ENCODE data around the gene PPP1R9A.

PPP1R9A gene

GRCh38 chr7:95238252-95238943, 331.0 kb downstream of the PPP1R9A start:
- no peaks in the 10 kb centered on the region for H3K9me3 ChIP-seq
- H3K4me1 ChIP-seq = no peaks in the 10 kb centered on the region
- no peaks in the 10 kb centered on the region for H4K20me1 ChIP-seq
- no peaks in the 10 kb centered on the region for H3K36me3 ChIP-seq
- no peaks in the 10 kb centered on the region for H3K27me3 ChIP-seq
- TF ChIP-seq Cebpa-rat (IDR thresholded peaks at IDR 0.05) = no peak
- no peak overlapping the region for H3K27ac ChIP-seq
- no peak overlapping the region for H3K9ac ChIP-seq
- H3K4me2 ChIP-seq = no peak overlapping the region
- H3K4me3 ChIP-seq = no peak overlapping the region

- Histone ChIP-seq H3K4me3 (no peak overlapping the region), H3K36me3 (no peaks in the 10 kb centered on the region), H3K27me3 (no peaks in the 10 kb centered on the region), H4K20me1 (no peaks in the 10 kb centered on the region), H3K4me2 (no peak overlapping the region), H3K9ac (no peak overlapping the region), H3K27ac (no peak overlapping the region), H3K4me1 (no peaks in the 10 kb centered on the region), H3K9me3 (no peaks in the 10 kb centered on the region)
- TF ChIP-seq Cebpa-rat (IDR thresholded peaks at IDR 0.05) = no peak
These were observed 333.5 kb downstream of the PPP1R9A start for GRCh38 chr7:95240921-95241320.

GRCh38 chr7:95242266-95242665, 334.9 kb downstream of the PPP1R9A start:
- no peak overlapping the region for H3K4me2 ChIP-seq
- H3K4me3 ChIP-seq = no peak overlapping the region
- no peak overlapping the region for H3K9ac ChIP-seq
- no peaks in the 10 kb centered on the region for H3K9me3 ChIP-seq
- H3K27me3 ChIP-seq = no peaks in the 10 kb centered on the region
- H3K36me3 ChIP-seq = no peaks in the 10 kb centered on the region
- no peaks in the 10 kb centered on the region for H4K20me1 ChIP-seq
- no peak overlapping the region for H3K27ac ChIP-seq
- no peaks in the 10 kb centered on the region for H3K4me1 ChIP-seq
- no peak for TF ChIP-seq Cebpa-rat (IDR thresholded peaks at IDR 0.05)

- Histone ChIP-seq H3K9me3 (no peaks in the 10 kb centered on the region), H4K20me1 (no peaks in the 10 kb centered on the region), H3K27me3 (no peaks in the 10 kb centered on the region), H3K36me3 (no peaks in the 10 kb centered on the region), H3K4me3 (no peak overlapping the region), H3K9ac (no peak overlapping the region), H3K4me1 (no peaks in the 10 kb centered on the region), H3K27ac (no peak overlapping the region), H3K4me2 (no peak overlapping the region)
- TF ChIP-seq Cebpa-rat (IDR thresholded peaks at IDR 0.05) = no peak
These were observed 337.2 kb downstream of the PPP1R9A start for GRCh38 chr7:95244616-95245015.

GRCh38 chr7:95245828-95246500, 338.6 kb downstream of the PPP1R9A start:
- no peak overlapping the region for H3K4me3 ChIP-seq
- no peak overlapping the region for H3K4me2 ChIP-seq
- no peaks in the 10 kb centered on the region for H3K36me3 ChIP-seq
- no peaks in the 10 kb centered on the region for H4K20me1 ChIP-seq
- no peaks in the 10 kb centered on the region for H3K9me3 ChIP-seq
- H3K9ac ChIP-seq = no peak overlapping the region
- no peaks in the 10 kb centered on the region for H3K4me1 ChIP-seq
- H3K27ac ChIP-seq = no peak overlapping the region
- H3K27me3 ChIP-seq = no peaks in the 10 kb centered on the region
- no peak for TF ChIP-seq Cebpa-rat (IDR thresholded peaks at IDR 0.05)

GRCh38 chr7:95246831-95247370, 339.5 kb downstream of the PPP1R9A start:
- no peaks in the 10 kb centered on the region for H3K27me3 ChIP-seq
- no peaks in the 10 kb centered on the region for H3K36me3 ChIP-seq
- no peaks in the 10 kb centered on the region for H3K9me3 ChIP-seq
- H4K20me1 ChIP-seq = no peaks in the 10 kb centered on the region
- H3K4me3 ChIP-seq = no peak overlapping the region
- no peak overlapping the region for H3K4me2 ChIP-seq
- no peak overlapping the region for H3K27ac ChIP-seq
- TF ChIP-seq Cebpa-rat (IDR thresholded peaks at IDR 0.05) = no peak
- H3K9ac ChIP-seq = no peak overlapping the region
- no peaks in the 10 kb centered on the region for H3K4me1 ChIP-seq

GRCh38 chr7:95250571-95250970, 343.2 kb downstream of the PPP1R9A start:
- Histone ChIP-seq H3K27ac (no peak overlapping the region), H3K4me3 (no peak overlapping the region), H3K9ac (no peak overlapping the region), H4K20me1 (no peaks in the 10 kb centered on the region), H3K9me3 (no peaks in the 10 kb centered on the region), H3K4me2 (no peak overlapping the region), H3K4me1 (no peaks in the 10 kb centered on the region), H3K36me3 (no peaks in the 10 kb centered on the region), H3K27me3 (no peaks in the 10 kb centered on the region)
- no peak for TF ChIP-seq Cebpa-rat (IDR thresholded peaks at IDR 0.05)

- H4K20me1 ChIP-seq = no peaks in the 10 kb centered on the region
- H3K27ac ChIP-seq = no peak overlapping the region
These were observed 344.6 kb downstream of the PPP1R9A start for GRCh38 chr7:95251966-95252365.

GRCh38 chr7:95253986-95254385, 346.6 kb downstream of the PPP1R9A start:
- Histone ChIP-seq H3K27ac (no peak overlapping the region), H3K4me3 (no peak overlapping the region), H3K9ac (no peak overlapping the region), H3K27me3 (no peaks in the 10 kb centered on the region), H4K20me1 (no peaks in the 10 kb centered on the region), H3K4me1 (no peaks in the 10 kb centered on the region), H3K9me3 (no peaks in the 10 kb centered on the region), H3K36me3 (no peaks in the 10 kb centered on the region), H3K4me2 (no peak overlapping the region)
- no peak for TF ChIP-seq Cebpa-rat (IDR thresholded peaks at IDR 0.05)

More at GRCh38 chr7:95251966-95252365, 344.6 kb downstream of the PPP1R9A start:
- H3K27me3 ChIP-seq = no peaks in the 10 kb centered on the region
- TF ChIP-seq Cebpa-rat (IDR thresholded peaks at IDR 0.05) = no peak
- H3K4me3 ChIP-seq = no peak overlapping the region
- H3K9me3 ChIP-seq = no peaks in the 10 kb centered on the region
- H3K9ac ChIP-seq = no peak overlapping the region
- no peaks in the 10 kb centered on the region for H3K36me3 ChIP-seq
- H3K4me2 ChIP-seq = no peak overlapping the region
- H3K4me1 ChIP-seq = no peaks in the 10 kb centered on the region

- Histone ChIP-seq H3K9ac (no peak overlapping the region), H3K4me3 (no peak overlapping the region), H3K9me3 (no peaks in the 10 kb centered on the region), H3K4me1 (no peaks in the 10 kb centered on the region), H3K4me2 (no peak overlapping the region), H4K20me1 (no peaks in the 10 kb centered on the region), H3K27ac (no peak overlapping the region), H3K27me3 (no peaks in the 10 kb centered on the region), H3K36me3 (no peaks in the 10 kb centered on the region)
- no peak for TF ChIP-seq Cebpa-rat (IDR thresholded peaks at IDR 0.05)
These were observed 348.3 kb downstream of the PPP1R9A start for GRCh38 chr7:95255691-95256090.

All from BLaER1 (cell line).